Stimulated activated CD4-positive, alpha-beta T cell treated with anti-CD3 and anti-CD28 coated beads, Interleukin-1b, Interleukin-23, amount 100 ng/mL, for 48 hours (primary cell): ENCODE results near the gene OR6C75.
"Not testable (repeated sequence)": the region's sequence is repeated elsewhere in the genome, so short reads cannot be mapped to it uniquely, and the experiment has no call there.

ENCODE experiments used
- DNase-seq: peaks from one replicate; pipeline ENCODE4 v3.0.0-alpha.2; 2020

Gene OR6C75

GRCh38 chr12:55362675-55363074 is at the start of gene OR6C75:
OR6C75 (plus strand) TSS chr12:55362975; CDS start chr12:55365111, 2,136 bp downstream.
- DNase-seq, result no peak

DNA sequence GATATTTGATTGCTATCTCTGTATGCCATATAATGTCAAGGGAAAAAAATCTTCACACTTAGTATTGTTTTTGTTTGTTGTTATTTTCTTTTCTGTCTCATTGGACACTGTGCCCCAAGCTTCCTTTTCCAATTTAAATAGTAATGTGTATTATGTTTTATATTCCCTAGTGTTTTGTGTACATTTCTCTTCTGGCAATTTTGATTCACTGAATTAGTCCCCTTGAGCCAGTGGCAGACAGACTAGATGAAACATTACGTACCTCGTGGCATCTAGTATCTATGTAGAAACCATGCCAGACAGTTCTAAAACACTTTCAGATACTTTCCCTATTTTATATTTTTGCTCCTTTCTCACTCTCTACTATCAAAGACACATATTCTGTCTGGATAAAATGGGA is 48.7 kb upstream of the OR6C75 start, which contains the start of gene OR6C1:
Gene OR6C1 (plus strand): TSS at position 301 of the 400 bp plus-strand sequence. CDS start 6,257 bp downstream, outside the sequence.
- DNase-seq, result no peak

DNA sequence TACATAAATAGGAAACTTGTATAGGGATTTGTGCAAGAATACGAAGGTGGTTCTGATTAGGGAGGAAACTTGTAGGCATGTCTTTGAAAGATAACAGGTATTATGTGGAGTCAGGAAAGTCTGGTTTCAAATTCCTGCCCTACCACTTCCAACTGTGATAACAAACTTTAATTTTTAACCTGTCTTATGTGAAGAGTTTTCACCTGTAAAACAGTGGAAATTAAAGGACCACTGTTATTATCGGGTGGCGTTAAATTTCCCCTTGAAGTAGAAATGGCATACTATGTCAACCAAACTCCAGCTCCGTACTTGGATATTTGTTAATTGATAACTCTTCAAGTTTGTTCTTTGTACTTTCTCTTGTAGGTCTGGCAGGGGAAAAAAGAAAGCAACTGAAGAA is 42.6 kb upstream of the OR6C75 start:
- no peak for DNase-seq

- not testable (repeated sequence) for DNase-seq
These were observed 37.0 kb upstream of the OR6C75 start for GRCh38 chr12:55325801-55326200.

DNA sequence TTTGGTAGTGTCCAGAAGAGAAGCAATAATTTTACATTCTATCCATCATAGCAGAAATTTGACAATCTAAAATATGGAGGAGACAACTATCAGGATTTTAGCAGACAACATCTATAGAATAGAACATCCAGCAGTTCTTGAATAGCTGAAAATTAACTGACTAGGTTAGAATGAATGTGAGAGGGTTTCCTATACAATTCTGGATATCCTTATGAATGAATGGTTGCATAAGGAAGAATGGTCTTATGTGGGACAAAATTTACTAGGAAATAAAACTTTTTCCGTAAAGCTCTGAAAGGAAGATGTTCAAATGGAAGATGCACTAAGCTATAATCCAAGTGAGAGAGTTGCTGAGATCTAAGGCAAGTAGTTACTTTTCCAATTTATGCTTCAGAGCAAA is 32.3 kb upstream of the OR6C75 start, which contains the start of gene OR6C3:
Gene OR6C3 (plus strand): TSS at position 301 of the 400 bp plus-strand sequence. CDS start 955 bp downstream, outside the sequence.
- no peak for DNase-seq

GRCh38 chr12:55336002-55336401 is 26.8 kb upstream of the OR6C75 start:
- DNase-seq, result no peak

DNA sequence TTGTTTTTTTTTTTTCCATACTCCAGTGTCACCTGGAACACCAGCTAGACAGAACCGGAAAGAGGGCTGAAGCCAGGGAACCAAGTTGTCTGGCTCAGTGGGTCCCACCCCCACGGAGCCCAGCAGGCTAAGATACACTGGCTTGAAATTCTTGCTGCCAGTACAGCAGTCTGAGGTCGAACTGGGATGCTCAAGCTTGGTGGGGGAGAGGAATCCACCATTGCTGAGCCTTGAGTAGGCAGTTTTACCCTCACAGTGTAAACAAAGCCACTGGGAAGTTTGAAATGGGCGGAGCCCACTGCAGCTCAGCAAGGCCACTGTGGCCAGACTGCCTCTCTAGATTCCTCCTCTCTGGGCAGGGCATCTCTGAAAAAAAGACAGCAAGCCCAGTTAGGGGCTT is 7.4 kb upstream of the OR6C75 start:
- DNase-seq, result not testable (repeated sequence)

GRCh38 chr12:55365086-55365485 is 2.3 kb downstream of the OR6C75 start:
- DNase-seq, result no peak

- DNase-seq, result no peak
These were observed 9.7 kb downstream of the OR6C75 start for GRCh38 chr12:55372521-55372920.

DNA sequence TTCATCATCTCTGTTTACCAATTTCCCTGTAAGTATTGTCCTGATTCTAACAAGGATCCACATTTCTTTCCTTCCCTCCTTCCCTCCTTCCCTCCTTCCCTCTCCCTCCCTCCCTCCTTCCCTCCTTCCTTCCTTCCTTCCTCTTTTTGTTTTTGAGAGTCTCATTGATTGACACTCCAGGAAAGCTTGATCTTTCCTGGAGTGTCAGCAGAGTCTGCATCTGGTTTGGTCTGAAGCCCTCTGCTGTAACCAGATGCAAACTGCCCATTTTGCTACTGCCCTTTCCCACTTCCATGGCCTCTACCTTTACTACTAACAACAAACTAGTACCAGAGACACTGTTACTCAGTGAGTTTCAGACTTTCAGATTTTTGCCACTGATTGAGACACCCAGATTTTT is 23.1 kb downstream of the OR6C75 start:
- no peak for DNase-seq

DNA sequence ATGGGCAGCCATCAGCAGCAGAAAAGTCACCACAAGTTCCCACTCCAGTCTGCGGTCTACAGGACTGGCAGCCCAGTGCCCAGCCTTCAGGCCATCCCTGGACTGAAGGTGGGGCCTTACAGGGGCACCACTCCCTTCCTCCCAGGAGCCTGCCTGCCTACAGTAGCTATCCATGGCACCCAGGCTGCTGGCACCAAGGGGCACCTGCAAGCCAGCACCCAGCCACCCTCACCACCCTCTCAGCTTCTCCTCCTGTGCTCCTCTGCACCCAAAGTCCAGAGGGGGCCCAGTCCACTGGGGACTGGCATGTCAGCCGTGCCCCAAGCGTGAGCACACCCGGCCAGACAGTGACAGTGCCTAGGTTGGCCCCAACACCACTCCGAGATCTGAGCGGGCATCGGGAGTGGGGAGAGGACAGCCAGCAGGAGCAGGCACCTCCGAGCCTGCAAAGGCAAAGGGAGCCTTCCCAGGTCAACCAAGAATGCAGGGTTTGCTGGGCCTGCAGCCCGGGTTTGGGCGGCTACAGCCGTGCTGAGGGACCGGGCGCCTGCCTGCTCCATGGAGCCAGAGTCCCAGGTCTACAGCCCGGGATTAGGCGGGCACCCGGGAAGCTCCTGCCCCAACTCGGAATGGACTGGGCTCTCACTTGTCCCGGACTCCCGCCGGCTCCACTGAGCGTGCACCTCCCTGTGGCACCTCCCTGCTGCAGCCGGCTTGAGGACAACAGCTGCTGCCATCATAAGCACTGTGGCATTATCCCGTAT is 29.4 kb downstream of the OR6C75 start:
- DNase-seq, result no peak

DNA sequence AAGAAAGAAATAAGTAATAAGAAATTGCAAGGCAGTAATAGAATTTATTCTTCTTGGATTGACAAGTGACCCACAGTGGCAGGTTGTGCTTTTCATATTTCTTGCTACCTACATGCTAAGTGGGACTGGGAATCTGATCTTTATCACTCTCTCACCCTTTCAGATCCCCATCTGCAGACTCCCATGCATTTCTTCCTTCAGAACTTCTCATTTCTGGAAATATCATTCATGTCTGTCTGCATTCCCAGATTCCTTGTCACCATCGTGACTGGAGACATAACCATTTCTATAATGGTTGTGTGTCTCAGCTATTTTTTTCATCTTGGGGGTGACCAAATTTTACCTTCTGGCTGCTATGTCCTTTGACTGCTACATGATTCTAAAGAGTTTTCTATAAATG is 33.6 kb downstream of the OR6C75 start:
- DNase-seq, result no peak

- DNase-seq, result no peak
These were observed 37.5 kb downstream of the OR6C75 start, which contains the start of gene OR6C65 for GRCh38 chr12:55400229-55400628. OR6C65 (plus strand) TSS chr12:55400529; CDS start chr12:55400529, 0 bp downstream.

DNA sequence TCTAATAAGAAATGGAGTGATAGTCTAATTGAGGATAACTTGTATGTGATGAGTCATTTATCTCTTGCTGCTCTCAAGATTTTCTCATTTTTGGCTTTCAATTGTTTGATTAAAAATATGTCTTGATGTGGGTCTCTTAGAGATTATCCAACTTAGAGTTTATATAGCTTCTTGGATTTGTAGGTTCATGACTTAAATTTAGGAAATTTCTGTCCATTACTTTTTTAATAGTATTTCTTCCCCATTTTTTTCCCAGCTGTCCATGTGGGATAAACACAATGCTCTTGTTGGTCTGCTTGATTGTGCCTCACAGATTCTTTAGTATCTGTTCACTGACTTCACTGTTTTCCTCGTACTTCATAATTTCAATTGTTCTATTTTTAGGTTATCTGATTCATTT is 45.1 kb downstream of the OR6C75 start:
- DNase-seq, result no peak

GRCh38 chr12:55409133-55409532 is 46.4 kb downstream of the OR6C75 start:
- DNase-seq, result not testable (repeated sequence)

DNA sequence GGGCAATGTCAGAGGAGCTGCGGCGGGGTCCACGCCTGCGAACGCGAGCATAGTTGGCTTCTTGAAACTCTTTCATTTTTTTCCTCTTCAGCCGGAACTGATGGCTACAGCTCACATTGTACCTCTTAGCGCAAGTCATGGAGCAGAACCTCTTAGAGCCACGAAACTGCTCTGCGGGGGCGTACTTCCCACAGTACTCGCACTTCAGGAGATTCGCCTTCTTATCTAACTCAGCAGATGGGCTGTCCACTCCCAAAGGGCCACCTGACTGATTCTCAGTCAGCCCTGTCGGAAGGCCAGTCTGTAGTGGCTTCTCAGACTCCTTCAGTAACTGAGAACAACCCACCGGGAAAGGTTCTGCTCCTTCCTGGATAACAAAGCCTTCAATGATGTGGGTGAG is 49.4 kb downstream of the OR6C75 start:
- not testable (repeated sequence) for DNase-seq

- DNase-seq, result not testable (repeated sequence)
These were observed 51.0 kb downstream of the OR6C75 start for GRCh38 chr12:55413498-55414388.

DNA sequence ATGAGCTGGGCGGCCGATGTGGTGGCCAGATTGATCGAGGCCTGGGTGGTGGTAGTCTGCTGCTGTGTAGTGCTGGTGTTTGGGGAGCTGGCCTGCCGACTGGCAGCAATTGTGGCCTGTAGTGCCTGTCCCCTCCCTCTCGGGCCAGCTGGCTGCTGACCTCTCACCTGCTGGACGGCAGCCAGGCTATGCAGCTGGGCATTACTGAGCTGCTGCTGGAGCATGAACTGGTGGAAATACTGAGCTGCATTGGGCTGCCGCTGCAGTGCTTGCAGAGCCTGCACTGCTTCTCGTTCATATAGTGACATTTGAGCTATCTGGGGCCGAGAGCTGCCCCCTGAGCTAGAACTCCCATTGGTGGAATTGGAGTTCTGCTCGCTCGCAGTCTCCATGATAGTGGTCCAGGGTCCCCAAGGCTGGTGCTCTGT is 51.6 kb downstream of the OR6C75 start:
- DNase-seq, result not testable (repeated sequence)

DNA sequence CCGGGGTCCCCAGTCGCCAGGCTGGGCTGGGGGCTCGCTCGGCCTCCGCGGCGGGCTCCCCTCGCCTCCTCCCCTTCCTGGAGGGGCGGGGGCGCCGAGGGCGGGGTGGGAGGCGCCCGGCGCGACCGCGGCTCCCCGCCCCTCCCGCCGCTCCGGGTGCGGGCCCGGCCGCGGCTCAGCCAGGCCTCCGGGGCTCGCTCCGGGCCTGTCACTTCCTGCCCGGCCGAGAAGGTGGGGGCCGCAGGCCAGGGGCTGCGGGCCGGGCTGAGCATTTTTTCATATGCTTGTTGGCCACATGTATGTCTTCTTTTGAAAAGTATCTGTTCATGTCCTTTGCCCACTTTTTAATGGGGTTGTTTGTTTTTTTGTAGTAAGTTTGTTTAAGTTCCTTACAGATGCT is 52.1 kb downstream of the OR6C75 start:
- DNase-seq, result not testable (repeated sequence)

GRCh38 chr12:55416961-55417360 is 54.2 kb downstream of the OR6C75 start:
- DNase-seq, result no peak
